HG02588 (cell line): Measurements from ENCODE around the gene VRTN.

ENCODE experiments used
- ATAC-seq: cut with Tn5 transposase; IDR thresholded peaks from one replicate; pipeline ENCODE4 v1.9.1; 2021; ENCODE audit warnings: mild to moderate bottlenecking, moderate library complexity; ENCODE audit not compliant: unreplicated experiment

VRTN gene

GRCh38 chr14:74392616-74393570 lies 44.6 kb downstream of the VRTN start:
- ATAC-seq, result no peak

- ATAC-seq, result no peak
These were observed 46.3 kb downstream of the VRTN start for GRCh38 chr14:74394549-74394948.

DNA sequence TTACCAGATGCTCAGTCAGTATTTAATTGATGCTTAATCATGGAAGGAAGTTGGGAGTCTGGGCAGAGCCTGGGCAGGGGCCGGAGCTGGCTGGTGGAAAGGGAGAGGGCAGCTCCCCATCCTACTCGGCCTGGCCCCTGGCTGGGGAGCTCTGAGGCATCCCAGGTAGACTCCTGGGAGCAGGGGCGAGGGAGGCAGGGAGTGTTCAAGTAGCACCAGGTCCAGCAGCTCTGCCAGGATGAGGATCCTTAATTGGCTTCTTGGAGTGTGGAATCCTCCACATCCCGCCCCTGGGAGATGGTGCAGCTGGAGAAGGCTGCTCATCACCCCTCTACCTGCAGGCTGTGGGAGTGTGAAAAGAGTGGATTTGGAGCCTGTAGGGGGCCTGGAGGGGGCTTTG lies 46.8 kb downstream of the VRTN start:
- ATAC-seq, result no peak

GRCh38 chr14:74400031-74400685 lies 51.9 kb downstream of the VRTN start:
- no peak for ATAC-seq

- ATAC-seq, result peak; percentile 6
These were observed 52.7 kb downstream of the VRTN start for GRCh38 chr14:74400919-74401503.

DNA sequence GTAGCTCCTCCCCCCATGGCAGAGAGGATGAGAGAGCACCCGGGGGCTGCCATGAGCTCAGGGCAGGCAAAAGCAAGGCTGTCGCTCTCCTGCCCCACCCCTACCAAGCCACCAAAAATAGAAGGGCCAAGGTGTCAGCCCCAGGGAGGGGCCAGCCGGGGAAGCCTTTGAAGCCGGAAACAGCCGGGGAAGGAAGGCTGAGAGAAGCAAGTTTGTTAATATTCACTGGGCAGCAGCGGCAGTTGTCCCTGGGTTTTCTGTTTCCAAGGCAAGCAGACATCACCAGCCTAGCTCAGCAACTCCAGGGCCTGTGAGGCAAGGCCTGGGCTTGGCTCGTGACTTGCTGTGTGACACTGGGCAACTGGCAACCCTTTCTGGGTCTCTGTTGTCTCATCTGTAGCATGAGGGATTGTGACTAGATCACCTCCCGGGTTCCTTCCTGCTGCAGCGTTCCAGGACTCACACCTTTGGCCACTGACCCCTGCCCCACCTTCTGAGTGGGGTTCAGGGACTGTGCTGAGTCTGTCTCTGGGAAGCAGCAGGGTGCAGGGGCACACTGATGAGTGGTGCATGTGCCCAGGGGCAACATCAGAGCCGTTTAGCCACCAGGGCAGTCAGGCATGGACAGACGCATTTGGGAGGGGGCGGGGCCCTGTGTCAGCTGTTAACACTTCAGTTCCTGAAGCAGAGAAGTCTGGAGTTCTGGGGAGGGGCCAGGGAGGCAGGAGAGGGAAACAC lies 53.4 kb downstream of the VRTN start:
- ATAC-seq, result peak; percentile 60

DNA sequence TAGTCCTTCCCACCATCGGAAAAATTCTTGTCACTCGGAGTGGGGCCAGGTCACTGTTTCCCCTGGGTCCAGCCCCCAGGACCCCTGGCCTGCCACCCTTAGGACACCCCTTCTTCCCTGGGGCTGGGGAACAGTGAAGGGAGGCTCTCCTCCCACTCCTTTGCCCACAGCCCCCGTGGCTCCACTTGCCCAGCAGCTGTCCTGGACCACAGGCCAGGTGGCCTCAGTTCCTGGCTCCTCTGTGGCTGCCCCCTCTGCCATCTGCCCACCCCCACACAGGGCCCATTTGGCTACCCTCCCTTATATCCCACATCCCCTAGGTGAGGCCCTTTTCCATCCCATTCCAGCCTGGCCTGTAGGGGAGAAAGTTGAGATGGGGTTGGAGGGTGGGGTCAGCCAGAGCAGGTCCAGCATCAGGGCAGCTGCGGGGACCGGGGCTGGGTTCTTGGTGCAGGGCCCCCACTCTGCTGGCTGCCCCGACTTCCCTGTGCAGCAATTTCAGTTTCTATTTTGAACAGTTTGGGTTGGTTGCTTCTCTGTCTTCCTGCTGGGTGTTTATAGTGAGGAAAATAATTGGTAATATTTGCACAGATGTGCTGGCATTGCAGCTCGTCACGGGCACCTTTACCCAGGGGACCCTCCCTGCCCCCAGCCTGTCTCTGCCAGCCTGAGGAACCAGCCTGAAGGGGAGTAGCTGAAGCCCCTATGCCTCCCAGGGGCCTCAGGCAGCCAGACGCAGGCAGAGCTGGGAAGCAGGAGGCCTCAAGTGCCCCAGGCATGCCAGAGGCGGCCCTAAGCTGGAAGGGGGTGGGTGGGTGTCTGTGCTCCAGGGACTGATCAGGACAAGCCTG lies 54.4 kb downstream of the VRTN start:
- ATAC-seq, result no peak

- ATAC-seq, result no peak
These were observed 55.5 kb downstream of the VRTN start for GRCh38 chr14:74403619-74404417.

GRCh38 chr14:74404435-74404834 lies 56.2 kb downstream of the VRTN start:
- no peak for ATAC-seq

DNA sequence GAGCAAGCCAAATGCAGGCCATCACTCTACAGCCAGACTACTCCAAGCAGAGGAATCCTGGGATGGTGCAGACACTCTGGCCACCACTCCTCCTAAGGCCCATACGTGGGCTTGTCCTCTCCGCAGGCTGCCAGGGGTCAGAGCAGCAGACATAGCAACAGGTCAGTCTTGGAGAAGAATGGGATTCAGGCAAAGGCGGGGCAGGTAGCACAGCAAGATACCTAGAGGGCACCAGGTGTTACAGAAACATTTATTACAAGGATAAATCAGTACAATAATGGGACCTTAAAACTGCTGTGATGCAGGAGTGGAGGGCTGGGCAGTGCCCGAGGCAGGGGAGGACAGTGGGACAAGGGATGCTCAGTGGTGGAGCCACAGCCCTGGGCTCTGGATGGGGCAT lies 57.4 kb downstream of the VRTN start:
- ATAC-seq, result no peak

- ATAC-seq, result no peak
These were observed 58.9 kb downstream of the VRTN start for GRCh38 chr14:74407021-74407800.

DNA sequence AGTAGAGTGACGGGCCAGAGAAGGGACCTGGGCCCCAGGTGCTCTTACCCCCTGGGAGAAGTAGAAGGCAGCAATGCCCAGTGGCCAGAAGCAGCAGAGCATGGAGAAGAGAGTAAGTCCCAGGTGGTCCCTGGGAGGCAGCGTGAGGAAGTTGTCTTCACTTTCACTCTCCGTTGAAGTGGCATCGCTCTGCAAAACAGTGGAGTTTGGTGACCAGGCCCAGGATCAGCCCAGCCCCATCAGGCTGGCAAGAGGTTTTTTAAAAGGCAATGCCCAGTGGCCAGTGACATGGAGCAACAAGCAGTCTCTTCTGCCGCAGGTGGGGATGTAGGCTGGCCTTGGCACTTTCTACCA lies 59.5 kb downstream of the VRTN start:
- ATAC-seq, result no peak

DNA sequence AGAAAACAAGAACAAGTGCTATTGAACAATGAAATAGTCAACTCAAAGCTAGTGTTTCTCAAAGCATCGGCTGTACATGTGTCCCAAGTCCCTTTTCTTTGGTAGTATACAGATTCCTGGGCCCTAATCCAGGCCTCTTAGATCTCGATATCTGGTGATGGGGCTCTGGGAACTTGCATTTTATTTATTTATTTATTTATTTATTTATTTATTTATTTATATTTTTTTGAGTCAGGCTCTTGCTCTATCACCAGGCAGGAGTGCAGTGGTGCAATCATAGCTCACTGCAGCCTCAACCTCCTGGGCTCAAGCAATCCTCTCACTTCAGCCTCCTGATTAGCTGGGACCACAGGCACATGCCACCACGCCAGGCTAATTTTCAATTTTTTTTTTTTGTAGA lies 60.6 kb downstream of the VRTN start:
- ATAC-seq, result no peak

DNA sequence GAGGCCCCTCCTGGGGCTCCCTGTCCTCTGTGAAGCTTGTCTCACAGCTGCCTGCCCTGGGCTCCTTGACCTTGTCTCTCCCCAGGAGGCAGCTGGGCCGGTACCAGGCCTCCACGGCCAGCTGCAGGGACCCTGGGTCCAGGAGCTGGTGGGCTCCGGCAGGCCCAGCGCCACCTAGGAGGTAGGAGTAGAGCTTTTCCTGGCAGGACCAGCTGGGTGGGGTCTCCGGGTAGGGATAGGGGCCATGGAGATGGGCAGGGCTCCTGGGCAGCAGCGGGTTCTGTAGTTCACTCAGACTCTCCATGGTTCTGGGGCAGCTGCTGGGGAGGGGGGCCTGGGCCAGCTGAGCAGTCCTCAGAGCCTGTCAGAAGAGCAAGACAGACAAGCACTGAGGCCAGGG lies 61.2 kb downstream of the VRTN start:
- no peak for ATAC-seq
